GM12878 (cell line): Measurements from ENCODE around the gene CDKL5. TPM values are rescaled to one million over a fixed set of nuclear protein-coding genes. Genes with fewer than 3 reads are reported as not detected.

Experiments used
- ATAC-seq: fragments of 200-7000 bp; cut with Tn5 transposase; 3 replicates; pipeline ENCODE4 v1.9.1; 2020; ENCODE audit warnings: mild to moderate bottlenecking, moderate library complexity
- BruUV-seq: library from RNA; stranded (reverse); fragments of 400-500 nt; replicated peaks from 2 replicates; lab custom pipeline; 2021; lab: Mats Ljungman, UMichigan
- CTCF ChIA-PET: fragments of 300-600 bp; sonication (Branson Sonifier 250); formaldehyde crosslinking; extraction: SDS; loops from one replicate; lab custom pipeline; 2021; ENCODE audit warnings: inconsistent platforms; lab: Yijun Ruan, JAX
- POLR2A ChIA-PET: fragments of 350-600 bp; formaldehyde crosslinking; extraction: SDS; loops from one replicate; lab custom pipeline; 2021; ENCODE audit warnings: inconsistent platforms; lab: Charles Lee
- RAD21 ChIA-PET: fragments of 300-600 bp; sonication (Branson Sonifier 250); formaldehyde crosslinking; loops from one replicate; lab custom pipeline; 2023; ENCODE audit warnings: antibody characterized with exemption; ENCODE audit not compliant: unreplicated experiment; lab: Charles Lee
- SMC1A ChIA-PET: fragments of 300-600 bp; sonication (Branson Sonifier 250); formaldehyde crosslinking; loops from one replicate; lab custom pipeline; 2023; ENCODE audit not compliant: unreplicated experiment, uncharacterized antibody; lab: Charles Lee
- DNase-seq: peaks from one replicate; pipeline ENCODE4 v3.0.0-alpha.2; 2011; ENCODE audit warnings: low read depth, low spot score
- FAIRE-seq: peaks from 3 replicates; lab custom pipeline; 2011; peaks lifted over from hg19 to GRCh38; lab: Jason Lieb, UNC
- H2AFZ ChIP-seq: 2 replicates; pipeline ENCODE4 v1.6.0; 2011; ENCODE audit warnings: low read depth, low read length, control low read depth; ENCODE audit not compliant: control insufficient read depth
- H3K27ac ChIP-seq: 2 replicates; pipeline ENCODE4 v1.5.1; 2011; ENCODE audit warnings: control low read depth; ENCODE audit not compliant: control insufficient read depth, insufficient read depth
- H3K27me3 ChIP-seq, 2 experiments: replicated peaks in 1 of 2; 2 replicates each; pipeline versions ENCODE4 v1.6.0 to v1.6.1; 2011; ENCODE audit warnings: low read length in 1 of 2; ENCODE audit not compliant: control insufficient read depth in 2 of 2, insufficient read depth in 2 of 2
- H3K36me3 ChIP-seq, 2 experiments: 2 replicates each; pipeline ENCODE4 v1.5.1; 2011; ENCODE audit warnings: low read length in 1 of 2; ENCODE audit not compliant: control insufficient read depth in 2 of 2, insufficient read depth in 2 of 2
- H3K4me1 ChIP-seq: 2 replicates; pipeline ENCODE4 v1.6.1; 2011; ENCODE audit warnings: mild to moderate bottlenecking, low read length, moderate library complexity, mixed read lengths; ENCODE audit not compliant: control insufficient read depth, insufficient read depth
- H3K4me2 ChIP-seq: 2 replicates; pipeline ENCODE4 v1.6.0; 2011; ENCODE audit warnings: control low read depth; ENCODE audit not compliant: control insufficient read depth, insufficient read depth
- H3K4me3 ChIP-seq: fragments of 200-600 bp; sonication (generic); 2 replicates; pipeline ENCODE4 v1.5.1; 2016
- H3K79me2 ChIP-seq: 2 replicates; pipeline ENCODE4 v1.6.0; 2011; ENCODE audit warnings: low read length; ENCODE audit not compliant: control insufficient read depth, insufficient read depth
- H3K9ac ChIP-seq: 2 replicates; pipeline ENCODE4 v1.8.0; 2011; ENCODE audit warnings: low read length, control low read depth, mixed read lengths; ENCODE audit not compliant: control insufficient read depth, insufficient read depth
- H3K9me3 ChIP-seq: replicated peaks from 3 replicates; pipeline ENCODE4 v1.5.1; 2011; ENCODE audit warnings: mild to moderate bottlenecking, low read length; ENCODE audit not compliant: control insufficient read depth, insufficient read depth
- H4K20me1 ChIP-seq: 2 replicates; pipeline ENCODE4 v1.6.0; 2011; ENCODE audit not compliant: control insufficient read depth, insufficient read depth
- CHD2 ChIP-seq: IDR thresholded peaks from 2 replicates; pipeline ENCODE4 v1.6.1; 2011; ENCODE audit warnings: low read depth, low read length, improper control_type of control experiment, borderline replicate concordance
- DPF2 ChIP-seq: fragments of 450-650 bp; IDR thresholded peaks from 2 replicates; pipeline ENCODE4 v1.6.1; 2017; ENCODE audit warnings: mild to moderate bottlenecking
- ELK1 ChIP-seq: IDR thresholded peaks from 2 replicates; pipeline ENCODE4 v1.6.1; 2012; ENCODE audit warnings: low read depth, low read length, improper control_type of control experiment
- FOXM1 ChIP-seq: IDR thresholded peaks from 2 replicates; pipeline ENCODE4 v1.6.1; 2012; ENCODE audit warnings: low read depth, mild to moderate bottlenecking, inconsistent platforms, low read length, moderate library complexity
- MTA2 ChIP-seq: fragments of 450-650 bp; IDR thresholded peaks from 2 replicates; pipeline ENCODE4 v1.6.1; 2016; ENCODE audit warnings: low read depth, mild to moderate bottlenecking, moderate library complexity
- MXI1 ChIP-seq: fragments of 150-350 bp; IDR thresholded peaks from 2 replicates; pipeline ENCODE4 v1.6.1; 2011; ENCODE audit warnings: low read depth, mild to moderate bottlenecking, inconsistent platforms, low read length, improper control_type of control experiment
- NBN ChIP-seq: fragments of 450-650 bp; IDR thresholded peaks from 2 replicates; pipeline ENCODE4 v1.6.1; 2016
- PAX5 ChIP-seq: IDR thresholded peaks from 2 replicates; pipeline ENCODE4 v1.6.1; 2011; ENCODE audit warnings: low read depth, low read length, borderline replicate concordance
- POLR2A ChIP-seq: IDR thresholded peaks from 2 replicates; pipeline ENCODE4 v1.6.1; 2011; ENCODE audit warnings: low read depth, mild to moderate bottlenecking, low read length
- SMAD1 ChIP-seq: fragments of 450-650 bp; IDR thresholded peaks from 2 replicates; pipeline ENCODE4 v1.6.1; 2018; ENCODE audit warnings: mild to moderate bottlenecking, low read depth; ENCODE audit not compliant: partially characterized antibody
- SMARCA5 ChIP-seq: fragments of 450-650 bp; IDR thresholded peaks from 2 replicates; pipeline ENCODE4 v1.6.1; 2017; ENCODE audit warnings: mild to moderate bottlenecking
- SREBF2 ChIP-seq: IDR thresholded peaks from 2 replicates; pipeline ENCODE4 v1.6.1; 2012; ENCODE audit warnings: mild to moderate bottlenecking, low read length
- SUPT20H ChIP-seq: IDR thresholded peaks from 2 replicates; pipeline ENCODE4 v1.6.1; 2011; ENCODE audit warnings: low read depth, mild to moderate bottlenecking, low read length, moderate library complexity, borderline replicate concordance; ENCODE audit not compliant: control insufficient read depth
- SUZ12 ChIP-seq: fragments of 200-600 bp; sonication (generic); IDR thresholded peaks from one replicate; pipeline ENCODE4 v1.6.1; 2018; ENCODE audit warnings: antibody characterized with exemption, mild to moderate bottlenecking; ENCODE audit not compliant: unreplicated experiment
- TARDBP ChIP-seq: IDR thresholded peaks from 2 replicates; pipeline ENCODE4 v1.6.1; 2016; ENCODE audit warnings: borderline replicate concordance
- ZBTB40 ChIP-seq: fragments of 450-650 bp; IDR thresholded peaks from 2 replicates; pipeline ENCODE4 v1.6.1; 2016; ENCODE audit warnings: mild to moderate bottlenecking, moderate library complexity, borderline replicate concordance
- WGBS: methylation state at CpG from one replicate; pipeline ENCODE4 v1.1.6; 2016; ENCODE audit warnings: low lambda C conversion rate; ENCODE audit not compliant: insufficient replicate concordance, insufficient coverage; ENCODE audit errors: missing lambda C conversion rate; 5-methylcytosine and 5-hydroxymethylcytosine counted together
- in situ Hi-C: fragments of 300-500 bp; cut with MboI; formaldehyde crosslinking; loops from 9 replicates; pipeline ENCODE4 v1.14.3; 2018; ENCODE audit warnings: mixed read lengths
- intact Hi-C: fragments of 100-400 bp; cut with micrococcal nuclease; formaldehyde crosslinking; loops from one replicate; pipeline ENCODE4 v1.14.2; 2022; ENCODE audit not compliant: unreplicated experiment
- polyA plus RNA-seq, 11 experiments: library from polyadenylated mRNA; depleted of rRNA in 4 of 11; unstranded in 6 of 11; stranded (reverse) in 5 of 11; fragments of >200 nt; fragmentation: Nextera tagmentation in 4 of 11; fragmentation: Illumina TruSeq in 1 of 11; extraction: Ambion mirVana in 4 of 11; extraction: Trizol in 1 of 11; gene quantifications; 1 replicate in 1 of 11; 2 replicates in 10 of 11; pipeline versions ENCODE4 v1.2.1 to v1.2.3, GENCODE V29; 2011 to 2016; ENCODE audit warnings: inconsistent platforms in 2 of 11, missing spikeins in 2 of 11, low read depth in 1 of 11
- total RNA-seq, 4 experiments: library from RNA; depleted of rRNA in 3 of 4; stranded (reverse); fragments of >200 nt in 3 of 4; fragmentation: Illumina TruSeq in 1 of 4; extraction: Trizol in 1 of 4; gene quantifications; 2 replicates each; pipeline versions ENCODE4 v1.2.1 to v1.2.3, GENCODE V29; 2013 to 2021

The CDKL5 gene
- total and polyA plus RNA-seq, 10 of the 15 experiments (the other 5 are each of a cell fraction or from before 2014, with no cell fraction given), result 1.4 to 14.5 (median 6.3) TPM

DNA sequence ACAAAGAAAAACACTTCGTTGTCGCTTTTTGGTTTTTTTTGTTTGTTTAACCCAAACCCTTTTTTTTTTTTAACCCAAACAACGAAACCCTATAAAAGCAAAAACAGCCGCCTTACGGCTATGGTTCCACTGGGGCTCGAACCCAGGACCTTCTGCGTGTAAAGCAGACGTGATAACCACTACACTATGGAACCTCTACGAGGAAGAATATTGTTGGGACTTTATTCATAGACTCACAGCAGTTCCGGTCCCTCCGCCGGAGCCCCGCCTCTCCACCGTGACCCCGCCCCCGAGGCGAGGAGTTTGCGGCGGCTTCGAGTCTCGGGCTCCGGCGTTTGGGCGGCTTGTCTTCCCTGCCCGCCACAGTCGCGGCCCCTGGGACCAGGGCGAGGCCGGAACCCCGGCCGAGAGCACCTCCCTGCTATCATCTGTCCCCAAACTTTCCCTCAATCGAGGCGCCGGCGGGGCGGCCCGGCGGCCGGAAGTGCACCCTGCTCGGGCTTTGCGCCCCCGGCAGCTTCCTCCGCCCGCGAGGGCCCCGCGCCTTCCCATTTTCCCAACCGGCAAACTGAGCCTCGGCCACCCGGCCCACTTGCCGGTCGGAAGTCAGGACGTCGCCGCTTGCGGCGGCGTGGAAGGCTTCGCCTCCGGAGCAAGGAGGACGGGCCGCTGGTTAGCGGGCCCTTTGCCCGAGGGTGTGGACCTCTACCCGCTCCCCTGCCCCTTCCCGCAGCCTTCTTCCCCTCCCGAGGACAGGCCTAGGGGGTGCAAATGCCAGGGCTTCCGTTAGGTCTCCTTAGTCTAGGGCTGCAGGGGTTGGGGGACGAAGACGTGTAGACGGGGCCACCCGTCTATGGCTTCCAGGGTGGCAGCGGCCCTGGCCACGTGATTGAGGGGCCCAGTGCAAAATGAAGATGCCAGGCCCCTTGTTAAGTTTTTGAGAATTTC lies 249.7 kb downstream of the CDKL5 start:
- H3K9me3 ChIP-seq, result no peaks in the 10 kb centered on the region; the same call in 2 of the 3 replicates
- ChIA-PET POLR2A (no interaction called here), CTCF (no interaction called here), RAD21 (interaction anchor here (1.0 kb wide), 1 partner anchor 181 kb away, joined by 4 read pairs; no protein-coding TSS in a partner anchor), SMC1A (no interaction called here)
- peak; percentile 64 for DNase-seq
- intact Hi-C loops, result loop anchor here (1.0 to 10.0 kb wide), 5 partner anchors 182 to 660 kb away; partner anchors contain the start of genes CDKL5 and PHKA2
- H3K4me2 ChIP-seq, result peak overlapping the region; percentile 82
- H3K27me3 ChIP-seq, result no peaks in the 10 kb centered on the region
- peak overlapping the region; percentile 81 for H3K27ac ChIP-seq
- H3K4me1 ChIP-seq, result peaks cover 2% of the 10 kb centered on the region; the same call in 1 of the 2 replicates
- no peaks in the 10 kb centered on the region for H4K20me1 ChIP-seq
- BruUV-seq, result TSS peak; percentile 93
- FAIRE-seq, result no peak
- ATAC-seq, result peak; percentile 90
- peak overlapping the region; percentile 65 for H3K9ac ChIP-seq
- in situ Hi-C loops, result loop anchor here (5.0 to 10.0 kb wide), 2 partner anchors 212 to 670 kb away; partner anchors contain the start of gene PDHA1
- no peaks in the 10 kb centered on the region for H3K79me2 ChIP-seq
- no peaks in the 10 kb centered on the region for H3K36me3 ChIP-seq
- 26% methylated on average over 57 of the region's 74 CpGs for WGBS
- peak overlapping the region; percentile 22 for H2AFZ ChIP-seq
- peak overlapping the region; percentile 68 for H3K4me3 ChIP-seq
- TF ChIP-seq MTA2 (no peak), MXI1 (no peak), SUPT20H (no peak), PAX5 (0 out of 2 replicates have a peak, but pooled peaks have one; percentile 44), TARDBP (peak; percentile 94), SREBF2 (peak; percentile 95), SMARCA5 (no peak; the same call in 1 of the 2 replicates), FOXM1 (no peak; the same call in 1 of the 2 replicates), ZBTB40 (peak; percentile 77), POLR2A (peak; percentile 70), CHD2 (no peak), ELK1 (peak; percentile 91), DPF2 (peak; percentile 26; the same call in 1 of the 2 replicates), SMAD1 (no peak), NBN (peak; percentile 49; the same call in 1 of the 2 replicates), SUZ12 (no peak)
